HG03354 (cell line): Measurements from ENCODE around the gene C12orf60.

Source experiments
- ATAC-seq: cut with Tn5 transposase; IDR thresholded peaks from one replicate; pipeline ENCODE4 v1.9.1; 2021; ENCODE audit warnings: mild to moderate bottlenecking; ENCODE audit not compliant: unreplicated experiment, poor library complexity, severe bottlenecking

C12orf60 gene

GRCh38 chr12:14868916-14869506 lies 65.5 kb downstream of the C12orf60 start:
- no peak for ATAC-seq

GRCh38 chr12:14871247-14871646 lies 67.8 kb downstream of the C12orf60 start:
- ATAC-seq: no peak

- ATAC-seq: no peak
Measured at GRCh38 chr12:14871886-14872285, 68.4 kb downstream of the C12orf60 start.

- no peak for ATAC-seq
Measured at GRCh38 chr12:14873440-14874185, 70.1 kb downstream of the C12orf60 start.
